GM12892 (cell line): Measurements from ENCODE around the gene CCNL2. TPM values are rescaled to one million over a fixed set of nuclear protein-coding genes. Genes with fewer than 3 reads are reported as not detected.
A peak's percentile ranks its signal among the peaks of the same experiment; 100 is the strongest.
"Not testable (repeated sequence)": the region's sequence is repeated elsewhere in the genome, so short reads cannot be mapped to it uniquely, and the experiment has no call there.

Experiments
- DNase-seq: peaks from one replicate; pipeline ENCODE4 v3.0.0; 2011; ENCODE audit not compliant: insufficient read length
- FAIRE-seq: peaks from 2 replicates; lab custom pipeline; 2011; peaks lifted over from hg19 to GRCh38; lab: Jason Lieb, UNC
- POLR2A ChIP-seq: IDR thresholded peaks from 2 replicates; pipeline ENCODE4 v1.6.1; 2011; ENCODE audit warnings: low read depth, low read length, control low read depth
- POLR2AphosphoS5 ChIP-seq: IDR thresholded peaks from 2 replicates; pipeline ENCODE4 v1.6.1; 2011; ENCODE audit warnings: low read depth, low read length, control low read depth
- TAF1 ChIP-seq: IDR thresholded peaks from 2 replicates; pipeline ENCODE4 v1.6.1; 2011; ENCODE audit warnings: low read depth, mild to moderate bottlenecking, control low read depth, low read length, borderline replicate concordance
- polyA plus RNA-seq: library from polyadenylated mRNA; unstranded; fragments of >200 nt; gene quantifications from one replicate; pipeline ENCODE4 v1.2.1, GENCODE V29; 2012; ENCODE audit warnings: missing spikeins, inconsistent platforms; ENCODE audit not compliant: missing spikeins

CCNL2 gene
- 60.5 TPM for polyA plus RNA-seq

GRCh38 chr1:1399187-1399871 lies at the start of gene CCNL2:
Gene CCNL2, minus strand, starts transcription at chr1:1399335. Its CDS starts 29 bp downstream, at chr1:1399306.
- FAIRE-seq (peak; percentile 96), DNase-seq (peak; percentile 98)
- TF ChIP-seq POLR2AphosphoS5 (peak; percentile 83), POLR2A (peak; percentile 90), TAF1 (peak; percentile 27; the same call in 1 of the 2 replicates)

GRCh38 chr1:1446631-1447030 lies 47.5 kb upstream of the CCNL2 start:
- not testable (repeated sequence) for FAIRE-seq

DNA sequence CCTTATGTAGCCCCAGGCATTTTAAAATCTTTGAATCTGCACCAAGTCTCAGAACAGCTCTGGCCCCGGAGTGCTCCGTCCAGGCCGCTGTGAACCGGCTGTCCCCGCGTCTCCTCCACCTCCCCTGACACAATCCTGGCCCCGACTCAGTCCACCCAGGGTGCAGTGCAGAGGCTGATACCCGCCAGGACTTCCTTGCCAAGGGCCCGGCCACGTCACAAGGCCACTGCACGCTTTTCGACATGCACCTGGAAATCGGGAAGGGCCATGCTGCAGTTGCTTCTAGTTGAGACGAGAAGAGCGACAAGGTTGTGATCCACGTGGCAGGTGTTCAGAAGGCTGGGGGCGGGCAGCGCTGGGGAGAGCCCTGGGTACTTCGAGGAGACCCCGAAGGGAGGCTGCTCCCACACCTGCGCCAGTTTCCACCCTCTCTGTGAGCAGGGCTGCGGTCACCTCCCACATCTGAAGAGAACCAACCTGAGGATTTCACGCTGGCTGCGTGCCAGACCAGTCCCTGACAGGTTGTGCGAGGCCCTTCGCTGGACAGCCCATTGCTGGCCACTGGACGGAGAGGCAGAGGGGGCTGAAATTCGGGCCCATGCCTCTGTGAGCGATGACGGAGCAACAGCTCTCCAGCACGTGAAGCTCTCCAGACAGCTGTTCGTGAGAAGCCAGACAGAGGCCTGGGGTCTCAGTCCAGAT lies 43.1 kb upstream of the CCNL2 start:
- DNase-seq (peak; percentile 19), FAIRE-seq (no peak)
- TF ChIP-seq TAF1 (no peak), POLR2A (no peak), POLR2AphosphoS5 (no peak)

More at GRCh38 chr1:1446631-1447030, 47.5 kb upstream of the CCNL2 start:
- not testable (repeated sequence) for DNase-seq

GRCh38 chr1:1441002-1441888 lies 42.1 kb upstream of the CCNL2 start:
- DNase-seq = peak; percentile 94

DNA sequence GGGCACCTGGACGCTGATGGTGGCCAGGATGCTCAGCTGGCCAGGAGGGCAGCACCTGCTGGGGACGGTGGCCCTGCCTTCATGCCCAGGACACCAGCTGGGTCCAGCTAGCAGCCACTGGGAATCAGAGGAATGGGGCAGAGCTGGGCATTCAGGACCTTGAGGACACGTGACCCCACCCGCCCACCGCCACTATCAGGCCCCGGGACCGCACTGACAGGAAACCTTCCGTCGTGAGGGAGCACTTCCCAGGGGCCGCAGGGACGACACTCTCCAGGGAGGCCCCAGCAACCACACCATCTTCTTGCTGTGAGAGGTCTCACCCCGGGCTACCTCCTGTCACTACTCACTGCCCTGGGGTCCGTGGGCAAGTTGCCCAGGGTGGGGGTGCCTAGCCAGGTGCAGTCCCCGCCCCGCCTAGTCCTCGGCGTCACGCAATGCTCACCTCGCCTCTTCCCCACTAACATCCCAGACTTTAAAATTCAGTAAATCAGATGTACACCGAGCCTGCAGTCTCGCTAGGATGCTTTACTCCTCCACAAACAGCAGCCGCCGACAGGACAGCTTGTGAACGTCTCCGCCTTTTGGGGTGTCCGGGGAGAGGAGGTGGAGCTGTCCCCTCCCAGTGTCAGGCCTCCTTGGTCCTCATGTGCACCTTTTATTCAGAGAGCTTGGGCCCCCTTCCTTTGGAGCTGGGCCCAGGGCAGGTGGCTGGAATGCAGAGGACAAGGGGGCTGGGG lies 41.3 kb upstream of the CCNL2 start:
- TF ChIP-seq POLR2AphosphoS5 = no peak
- no peak for TF ChIP-seq TAF1
- TF ChIP-seq POLR2A = no peak
- FAIRE-seq (no peak), DNase-seq (peak; percentile 31)

More at GRCh38 chr1:1441002-1441888, 42.1 kb upstream of the CCNL2 start:
- TF ChIP-seq POLR2A (no peak), TAF1 (no peak), POLR2AphosphoS5 (no peak)
- peak; percentile 78 for FAIRE-seq

GRCh38 chr1:1439546-1440261 lies 40.6 kb upstream of the CCNL2 start:
- no peak for TF ChIP-seq POLR2A
- TF ChIP-seq TAF1 = no peak
- no peak for TF ChIP-seq POLR2AphosphoS5
- no peak for DNase-seq
- FAIRE-seq = no peak

DNA sequence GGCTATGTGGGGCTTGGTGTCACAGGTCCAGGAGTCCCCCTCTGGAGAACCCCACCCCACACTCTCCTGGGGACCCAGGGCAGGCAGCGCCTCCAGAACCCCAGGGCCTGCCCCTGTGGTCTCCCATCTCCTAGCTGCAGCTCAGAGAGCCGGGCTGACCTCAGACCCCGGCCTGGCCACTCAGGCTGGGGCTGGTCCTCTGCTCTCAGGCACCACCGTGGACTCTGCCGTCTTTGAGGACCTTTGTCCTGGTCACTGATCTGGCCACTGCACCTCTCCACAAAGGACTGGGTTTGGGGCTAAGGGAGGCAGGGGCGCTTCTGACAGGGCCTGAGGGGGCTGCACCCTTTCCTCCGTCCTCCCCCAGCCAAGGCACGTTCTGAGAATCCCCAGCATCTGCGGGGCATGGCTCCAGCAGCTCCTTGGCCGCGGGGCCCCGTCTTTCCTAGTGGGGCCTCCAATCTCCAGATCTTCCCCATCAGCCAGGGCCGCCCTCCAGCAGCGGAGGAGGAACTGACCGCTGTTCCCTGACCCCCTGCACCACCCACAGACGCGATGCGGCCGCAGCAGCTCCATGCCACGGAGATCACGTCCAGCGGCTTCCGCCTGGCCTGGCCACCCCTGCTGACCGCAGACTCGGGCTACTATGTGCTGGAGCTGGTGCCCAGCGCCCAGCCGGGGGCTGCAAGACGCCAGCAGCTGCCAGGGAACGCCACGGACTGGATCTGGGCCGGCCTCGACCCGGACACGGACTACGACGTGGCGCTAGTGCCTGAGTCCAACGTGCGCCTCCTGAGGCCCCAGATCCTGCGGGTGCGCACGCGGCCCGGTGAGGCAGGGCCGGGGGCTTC lies 39.6 kb upstream of the CCNL2 start:
- TF ChIP-seq POLR2AphosphoS5 (no peak), TAF1 (no peak)
- DNase-seq (no peak), FAIRE-seq (no peak)

DNA sequence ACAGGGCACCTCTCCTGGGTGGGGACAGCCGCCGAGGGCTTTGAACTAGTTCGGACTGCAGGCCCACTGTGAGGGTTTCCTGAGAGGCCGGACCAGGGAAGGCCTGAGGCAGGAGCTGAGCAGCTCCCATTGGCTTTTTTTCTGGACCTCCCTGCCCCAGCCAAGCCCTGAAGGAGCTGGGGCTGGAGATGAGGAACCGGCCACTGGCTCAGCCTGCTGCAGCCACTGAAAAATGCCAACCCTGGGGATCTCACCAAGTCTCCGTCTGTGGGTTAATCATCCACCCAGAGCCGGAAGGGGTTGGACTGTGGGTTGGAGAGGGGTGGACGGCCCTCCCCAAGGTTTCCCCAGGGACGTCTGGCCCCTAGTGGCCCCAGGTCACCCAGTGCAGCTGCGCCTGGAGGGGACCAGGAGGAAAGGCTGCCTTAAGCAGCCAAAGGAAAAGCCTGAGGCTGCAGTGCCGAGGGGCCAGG lies 38.8 kb upstream of the CCNL2 start:
- DNase-seq (peak; percentile 41), FAIRE-seq (no peak)
- TF ChIP-seq POLR2A (no peak), TAF1 (no peak), POLR2AphosphoS5 (no peak)

DNA sequence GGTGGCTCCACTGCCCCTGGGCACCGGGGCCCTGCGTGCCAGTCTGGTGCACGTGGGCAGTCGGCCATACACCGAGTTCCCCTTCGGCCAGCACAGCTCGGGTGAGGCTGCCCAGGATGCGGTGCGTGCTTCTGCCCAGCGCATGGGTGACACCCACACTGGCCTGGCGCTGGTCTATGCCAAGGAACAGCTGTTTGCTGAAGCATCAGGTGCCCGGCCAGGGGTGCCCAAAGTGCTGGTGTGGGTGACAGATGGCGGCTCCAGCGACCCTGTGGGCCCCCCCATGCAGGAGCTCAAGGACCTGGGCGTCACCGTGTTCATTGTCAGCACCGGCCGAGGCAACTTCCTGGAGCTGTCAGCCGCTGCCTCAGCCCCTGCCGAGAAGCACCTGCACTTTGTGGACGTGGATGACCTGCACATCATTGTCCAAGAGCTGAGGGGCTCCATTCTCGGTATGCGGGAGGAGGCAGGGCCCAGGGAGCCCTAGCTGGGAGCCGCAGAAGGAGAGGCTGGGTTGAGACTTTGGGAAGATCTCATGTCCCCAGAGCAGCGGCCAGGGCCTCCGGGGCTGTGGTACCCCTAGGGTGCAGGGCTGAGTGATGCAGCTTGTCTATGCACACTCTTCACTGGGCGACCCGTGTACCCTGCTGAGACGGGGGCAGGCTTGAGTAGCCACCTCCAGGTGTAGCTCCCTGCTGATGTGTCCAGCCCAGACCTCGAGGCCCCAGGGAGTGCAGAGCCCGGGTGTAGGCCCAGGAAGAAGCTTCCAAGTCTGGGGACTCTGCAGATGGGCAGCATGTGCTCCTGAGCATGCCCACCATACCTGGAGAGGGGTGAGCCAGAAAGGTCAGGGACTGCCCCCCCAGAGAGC lies 38.1 kb upstream of the CCNL2 start:
- FAIRE-seq (no peak), DNase-seq (no peak)
- no peak for TF ChIP-seq POLR2AphosphoS5
- no peak for TF ChIP-seq POLR2A
- no peak for TF ChIP-seq TAF1
